ENCODE data around the gene WNK2. TPM values are rescaled to one million over a fixed set of nuclear protein-coding genes. Genes with fewer than 3 reads are reported as not detected.
"Not testable (repeated sequence)": the region's sequence is repeated elsewhere in the genome, so short reads cannot be mapped to it uniquely, and the experiment has no call there.

The WNK2 gene
- polyA plus RNA-seq, 1 donor = 17.2 TPM

DNA sequence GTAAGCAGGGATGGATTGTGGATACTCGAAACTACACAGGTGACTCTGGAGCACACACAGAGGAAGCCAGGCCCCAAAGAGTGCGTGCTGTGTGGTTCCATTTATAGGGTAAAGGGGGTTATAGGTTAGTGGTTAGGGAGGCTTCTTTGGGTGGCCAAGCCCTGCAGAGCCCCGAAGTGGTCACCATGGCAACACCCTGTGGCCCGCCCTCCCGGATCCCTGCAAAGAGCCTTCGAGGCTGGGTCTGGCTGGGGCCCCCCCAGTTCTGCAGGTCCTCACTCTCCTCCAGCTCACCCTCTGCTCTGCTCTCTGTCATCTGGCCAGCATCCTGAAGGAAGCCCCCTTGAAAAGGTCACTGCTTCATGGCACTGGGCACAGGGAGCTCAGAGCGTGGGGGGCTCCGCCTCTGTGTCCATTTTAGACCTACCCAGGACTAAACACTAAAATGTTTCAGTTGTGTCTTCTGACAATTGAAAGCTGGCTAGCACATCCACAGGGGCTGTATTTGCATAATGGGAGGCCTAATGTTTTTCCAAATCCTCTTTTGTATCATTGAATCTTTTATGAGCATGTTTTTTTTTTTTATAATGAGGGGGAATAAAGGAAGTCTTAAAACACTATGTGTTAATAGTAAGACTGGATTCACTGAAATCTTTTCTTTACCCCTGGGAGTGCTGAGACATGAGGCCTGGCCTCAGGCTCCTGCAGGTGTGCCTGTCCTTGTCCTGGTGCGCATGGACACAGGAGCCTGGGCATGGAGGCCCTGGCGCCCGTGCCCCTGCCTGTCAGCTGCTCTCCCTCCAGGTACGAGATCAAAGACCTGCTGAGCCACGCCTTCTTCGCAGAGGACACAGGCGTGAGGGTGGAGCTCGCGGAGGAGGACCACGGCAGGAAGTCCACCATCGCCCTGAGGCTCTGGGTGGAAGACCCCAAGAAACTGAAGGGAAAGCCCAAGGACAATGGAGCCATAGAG lies 55.3 kb downstream of the WNK2 start:
- DNase-seq = no peak

DNA sequence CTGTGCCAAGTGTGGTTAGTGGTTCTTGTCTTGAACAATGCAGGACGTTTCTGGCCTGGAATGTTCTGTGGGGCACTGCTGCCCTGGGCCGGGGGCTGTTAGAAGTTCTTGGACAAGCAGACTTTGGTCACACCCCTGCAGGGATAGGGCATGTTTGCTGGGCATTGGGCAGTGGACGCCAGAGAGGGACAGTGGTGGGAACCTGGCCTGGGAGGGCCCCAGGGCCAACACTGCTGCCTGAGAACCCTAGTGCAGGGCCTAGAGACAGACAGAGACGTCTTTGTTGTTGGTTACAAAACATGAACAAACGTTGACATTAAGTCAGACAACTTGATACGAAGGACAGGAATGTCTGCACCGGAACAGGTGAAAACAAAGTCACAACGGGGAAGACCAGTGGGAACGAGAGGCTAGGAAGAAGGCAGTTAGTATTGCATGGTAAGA lies 57.0 kb downstream of the WNK2 start:
- no peak for DNase-seq

DNA sequence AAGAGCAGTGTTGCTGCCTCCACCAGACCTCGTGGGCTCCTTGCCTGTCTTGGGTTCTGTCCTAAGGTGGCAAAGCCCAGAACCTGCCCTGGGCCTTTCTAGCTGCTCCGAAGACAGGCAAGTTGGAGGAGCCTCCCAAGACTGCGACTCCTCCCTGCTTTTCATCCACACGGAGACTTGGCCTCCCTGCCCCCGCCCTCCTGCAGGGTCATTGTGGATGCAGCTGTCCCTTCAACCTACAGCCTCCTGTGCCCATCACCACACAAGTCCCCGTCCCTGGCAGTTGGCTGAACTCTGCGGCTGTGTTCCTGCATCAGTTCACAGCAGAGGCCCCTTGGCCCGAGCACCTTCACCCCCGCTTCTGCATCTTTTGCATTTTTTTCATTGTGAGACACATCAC lies 59.2 kb downstream of the WNK2 start:
- no peak for DNase-seq

DNA sequence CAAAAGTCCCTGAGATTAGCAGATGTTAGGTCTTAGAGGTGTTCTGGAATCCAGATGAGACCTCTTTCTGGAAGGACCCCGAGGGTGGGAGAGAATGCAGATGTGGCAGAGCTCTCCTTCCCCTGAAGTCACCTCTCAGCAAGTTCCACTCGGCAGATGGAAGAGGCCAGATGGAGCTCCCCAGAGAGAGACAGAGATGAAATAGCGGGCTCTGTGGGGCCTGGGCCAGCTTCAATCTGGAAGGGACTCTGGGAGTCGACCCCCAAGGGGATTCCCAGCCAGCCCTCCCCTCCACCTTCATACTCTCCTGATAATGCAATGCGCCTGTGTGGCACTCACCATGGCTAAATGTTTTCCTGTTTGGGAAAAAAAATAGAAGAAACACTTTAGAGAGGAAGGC lies 60.2 kb downstream of the WNK2 start:
- DNase-seq = no peak

DNA sequence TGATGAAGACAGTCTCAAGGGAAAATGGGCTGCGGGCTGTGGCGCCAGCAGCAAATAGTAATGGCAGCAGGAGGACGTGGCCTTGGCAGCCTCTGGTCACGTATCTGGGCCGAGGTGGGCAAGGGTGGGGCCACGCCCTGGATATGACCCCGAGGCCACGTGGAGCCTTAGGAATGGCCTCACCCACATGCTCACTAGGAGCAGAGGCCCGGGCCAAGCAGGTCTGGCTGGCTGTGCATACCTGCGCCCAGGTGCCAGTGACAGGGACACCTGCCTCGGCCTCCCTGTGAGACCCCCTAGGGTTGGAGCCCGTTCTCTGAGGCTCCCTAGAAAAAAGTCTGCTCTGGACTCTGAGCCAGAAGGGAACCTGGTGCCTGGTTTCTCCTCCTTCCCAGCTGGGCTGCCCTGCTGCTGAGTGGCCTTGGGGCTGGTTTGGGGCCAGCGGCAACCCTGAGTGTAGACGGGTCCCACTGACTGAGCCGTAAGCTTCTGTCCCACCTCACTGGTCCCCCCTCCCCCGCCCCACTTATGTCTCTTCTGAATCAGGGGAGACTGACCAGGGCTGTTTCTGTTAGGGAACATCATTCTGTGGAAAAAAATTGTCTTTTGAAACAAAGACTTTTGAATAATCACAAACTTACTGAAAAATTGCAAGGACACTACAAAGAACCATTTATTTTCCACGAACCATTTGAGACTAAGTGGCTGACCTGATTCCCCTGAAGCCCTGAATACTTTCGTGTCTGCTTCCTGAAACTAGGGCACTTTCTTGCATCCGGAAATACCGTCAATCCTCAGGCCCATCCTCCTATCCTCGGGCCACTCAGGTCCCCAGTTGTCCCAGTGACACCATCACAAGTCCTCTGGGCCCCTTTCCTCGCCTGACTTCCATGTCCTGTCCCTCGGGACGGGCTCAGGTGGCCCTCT lies 60.8 kb downstream of the WNK2 start:
- DNase-seq = no peak

DNA sequence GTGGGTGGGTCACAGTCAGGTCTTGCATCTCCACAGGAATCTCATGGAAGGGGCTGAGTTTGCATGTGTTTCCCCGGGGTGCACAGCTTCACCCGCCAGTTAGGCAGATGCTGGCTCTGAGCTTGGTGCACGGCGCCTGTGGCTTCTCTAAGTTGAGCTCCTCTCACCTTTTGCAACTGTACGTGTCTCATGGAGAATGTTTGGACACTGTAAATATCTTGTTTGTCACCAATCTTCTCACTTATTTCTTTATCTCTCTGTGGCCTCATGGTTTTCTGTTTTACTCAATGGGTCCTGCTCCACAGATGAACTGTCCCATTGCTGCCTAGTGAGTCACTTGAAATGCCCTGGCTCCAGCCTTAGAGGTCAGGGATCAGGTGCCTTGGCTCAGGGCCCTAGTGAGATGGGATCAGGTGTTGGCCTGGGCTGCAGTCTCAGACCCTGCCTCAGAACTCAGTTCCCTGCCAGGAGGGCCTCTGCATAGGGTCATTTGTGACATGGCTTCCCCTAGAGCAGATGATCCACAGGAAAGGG lies 61.6 kb downstream of the WNK2 start:
- no peak for DNase-seq

DNA sequence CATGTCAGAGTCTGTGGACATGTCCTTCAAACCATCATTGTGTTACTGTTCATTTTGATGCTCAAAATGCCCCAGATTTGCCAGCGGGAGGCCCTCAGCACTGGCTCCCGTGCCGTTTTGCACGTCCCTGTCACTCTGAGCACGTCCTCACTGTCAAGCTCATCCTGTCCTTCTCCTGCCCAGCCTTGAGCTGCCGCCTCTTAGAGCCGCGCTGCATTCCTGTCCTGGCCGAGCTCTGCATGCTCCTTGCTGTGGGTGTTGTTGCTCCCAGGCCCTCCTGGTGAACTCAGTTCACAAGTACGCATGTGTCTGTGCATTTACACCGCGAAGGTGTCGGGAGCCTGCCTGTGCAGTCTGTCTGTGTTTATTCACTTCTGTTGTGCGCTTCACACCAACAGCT lies 62.2 kb downstream of the WNK2 start:
- no peak for DNase-seq

DNA sequence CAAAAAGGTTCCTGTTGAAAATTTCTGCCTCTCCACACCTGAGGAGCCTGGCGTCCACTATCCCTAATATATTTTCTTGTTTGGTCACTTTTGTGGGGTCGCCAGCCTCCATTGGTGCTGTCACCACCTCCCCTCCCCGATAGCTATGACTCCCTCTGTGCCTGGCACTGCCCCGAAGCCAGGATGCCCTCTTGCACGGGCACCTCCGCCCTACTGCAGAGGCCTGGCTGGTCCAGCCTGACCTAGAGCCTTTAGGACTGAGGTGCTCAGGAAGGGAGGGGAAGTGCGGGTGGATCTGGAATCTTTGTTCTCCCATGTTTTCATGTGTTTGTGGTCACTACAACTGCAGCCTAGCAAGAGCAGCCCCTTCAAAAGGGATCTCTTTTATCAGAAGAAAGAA lies 62.6 kb downstream of the WNK2 start:
- no peak for DNase-seq

DNA sequence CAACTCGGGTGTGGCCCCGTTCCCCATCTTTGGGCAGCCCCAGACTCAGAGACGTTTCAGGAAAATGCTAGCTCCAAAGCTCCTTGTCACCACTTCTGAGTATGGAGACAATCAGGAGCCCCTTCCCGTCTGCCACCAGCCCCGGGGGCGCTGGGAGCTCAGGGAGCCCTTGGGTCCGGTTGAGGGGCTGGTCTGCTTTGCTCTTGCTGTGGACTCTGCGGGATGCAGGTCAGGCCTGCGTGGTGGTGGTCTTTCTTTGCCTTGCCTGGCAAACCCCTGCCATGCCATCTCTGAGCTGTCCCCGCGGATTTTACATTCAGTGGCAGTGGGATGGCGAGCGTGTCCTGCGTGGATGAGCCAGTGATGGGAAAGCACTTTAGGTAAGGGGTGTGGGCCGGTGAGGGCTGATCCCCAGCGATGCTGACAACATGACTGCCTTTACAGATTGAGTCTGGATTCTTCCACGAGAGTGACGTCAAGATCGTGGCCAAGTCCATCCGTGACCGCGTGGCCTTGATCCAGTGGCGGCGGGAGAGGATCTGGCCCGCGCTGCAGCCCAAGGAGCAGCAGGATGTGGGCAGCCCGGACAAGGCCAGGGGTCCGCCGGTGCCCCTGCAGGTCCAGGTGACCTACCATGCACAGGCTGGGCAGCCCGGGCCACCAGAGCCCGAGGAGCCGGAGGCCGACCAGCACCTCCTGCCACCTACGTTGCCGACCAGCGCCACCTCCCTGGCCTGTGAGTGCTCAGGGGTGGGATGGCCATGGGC lies 63.3 kb downstream of the WNK2 start:
- DNase-seq = no peak

DNA sequence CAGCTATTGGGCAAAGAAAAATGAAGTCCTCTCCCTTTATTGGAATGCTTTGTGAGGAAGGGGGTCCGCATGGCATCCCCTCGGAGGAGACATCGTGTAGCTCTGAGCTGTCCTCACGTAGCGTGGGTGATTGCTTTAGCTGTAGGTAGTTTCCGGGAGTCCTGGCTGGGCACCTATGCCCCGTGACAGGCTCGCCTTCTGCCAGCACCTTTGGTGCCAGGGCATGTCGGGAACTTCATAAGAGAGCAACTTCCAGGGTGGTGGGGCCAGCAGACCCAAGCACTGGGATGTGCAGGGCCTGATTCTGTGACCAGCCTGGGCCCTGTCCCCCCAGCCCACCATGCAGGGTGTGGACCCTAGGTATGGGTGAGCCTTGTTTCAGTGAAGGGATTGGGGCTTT lies 64.0 kb downstream of the WNK2 start:
- no peak for DNase-seq

DNA sequence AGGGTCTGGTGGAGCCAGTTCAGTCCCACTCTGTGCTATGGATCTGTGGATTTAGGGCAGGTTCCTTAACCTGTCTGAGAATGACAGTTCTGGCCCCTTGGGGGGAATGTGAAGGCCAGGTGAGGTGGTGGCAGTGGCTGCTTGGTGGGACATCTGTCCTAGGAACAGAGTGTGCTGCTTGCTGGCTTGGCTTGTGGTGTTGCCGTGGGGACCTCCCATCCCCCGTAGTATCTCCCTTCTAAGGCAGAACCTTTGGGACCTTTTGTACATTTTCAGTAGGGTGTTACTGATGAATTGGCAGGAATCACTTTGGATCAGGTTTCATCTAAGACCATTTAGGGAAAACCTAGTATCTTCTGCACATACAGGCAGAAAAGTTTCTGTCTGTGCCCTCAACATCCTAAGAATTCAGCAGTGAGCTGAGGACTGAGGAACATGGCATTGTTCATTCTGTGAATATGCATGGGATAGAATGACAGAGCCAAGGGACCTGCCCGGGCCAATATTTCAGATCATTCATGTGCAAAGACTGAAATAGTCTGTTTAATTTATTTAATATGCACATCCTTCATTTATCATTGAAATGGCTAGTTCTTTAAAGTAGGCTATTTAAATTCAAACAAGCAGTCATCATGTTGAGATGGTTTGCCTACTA lies 64.6 kb downstream of the WNK2 start:
- DNase-seq = no peak

DNA sequence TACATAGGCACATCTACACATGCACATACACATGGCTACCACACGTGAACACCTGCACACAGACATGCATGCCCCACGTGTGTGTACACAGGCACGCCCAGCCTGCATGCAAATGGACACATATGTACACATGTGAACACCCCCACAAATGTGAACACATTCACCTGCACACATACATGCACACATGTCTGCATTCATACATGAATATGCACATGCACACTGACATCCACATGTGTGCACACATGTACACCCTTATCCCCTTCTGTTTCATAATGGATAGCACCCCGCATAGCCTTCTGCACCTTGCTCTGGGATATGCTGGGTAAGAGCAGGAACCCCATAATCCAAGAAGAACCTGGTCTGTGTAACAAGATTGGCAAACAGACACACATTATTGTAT lies 66.2 kb downstream of the WNK2 start:
- DNase-seq = no peak

DNA sequence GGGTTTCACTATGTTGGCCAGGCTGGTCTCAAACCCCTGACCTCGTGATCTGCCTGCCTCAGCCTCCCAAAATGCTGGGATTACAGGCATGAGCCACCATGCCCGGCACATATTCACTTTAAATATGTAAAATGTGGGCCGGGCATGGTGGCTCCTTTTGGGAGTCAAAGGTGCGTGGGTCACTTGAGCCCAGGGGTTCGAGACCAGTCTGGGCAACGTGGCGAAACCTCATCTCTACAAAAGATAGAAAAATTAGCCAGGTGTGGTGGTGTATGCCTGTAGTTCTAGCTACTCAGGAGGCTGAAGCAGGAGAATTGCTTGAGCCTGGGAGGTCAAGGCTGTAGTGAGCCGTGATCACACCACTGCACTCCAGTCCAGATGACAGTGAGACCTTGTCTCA lies 67.4 kb downstream of the WNK2 start:
- not testable (repeated sequence) for DNase-seq

DNA sequence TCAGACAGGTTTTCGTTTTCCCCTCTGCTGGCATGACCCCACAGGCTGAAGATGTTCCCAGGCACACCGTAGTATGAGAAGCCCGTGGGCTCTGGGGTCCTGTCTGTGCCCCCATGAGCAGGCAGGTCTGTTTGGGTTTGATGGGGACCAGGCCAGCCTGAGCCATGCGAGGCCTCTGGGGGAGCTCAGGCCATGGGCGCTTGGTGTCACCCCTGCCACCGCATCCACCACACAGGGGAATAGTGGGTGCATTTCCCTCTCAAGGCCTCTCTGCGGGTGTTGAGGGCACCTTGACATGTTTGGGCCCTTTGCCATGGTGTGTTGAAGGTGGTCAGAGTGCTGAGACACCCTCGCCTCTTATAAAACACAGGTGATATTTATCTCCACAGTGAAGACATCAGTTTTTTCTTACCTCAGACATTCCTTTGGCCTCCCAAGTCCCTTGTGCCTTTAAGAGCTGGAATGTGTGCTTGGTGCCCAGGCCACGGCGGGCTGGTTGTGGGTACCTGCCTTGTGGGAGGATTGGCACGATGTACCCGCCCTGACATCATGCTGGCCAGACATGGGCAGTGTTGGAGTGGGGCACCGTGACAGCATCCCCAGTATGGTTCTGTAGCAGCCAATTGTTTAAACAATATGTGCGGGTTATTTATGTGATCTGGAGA lies 68.3 kb downstream of the WNK2 start:
- DNase-seq = no peak

DNA sequence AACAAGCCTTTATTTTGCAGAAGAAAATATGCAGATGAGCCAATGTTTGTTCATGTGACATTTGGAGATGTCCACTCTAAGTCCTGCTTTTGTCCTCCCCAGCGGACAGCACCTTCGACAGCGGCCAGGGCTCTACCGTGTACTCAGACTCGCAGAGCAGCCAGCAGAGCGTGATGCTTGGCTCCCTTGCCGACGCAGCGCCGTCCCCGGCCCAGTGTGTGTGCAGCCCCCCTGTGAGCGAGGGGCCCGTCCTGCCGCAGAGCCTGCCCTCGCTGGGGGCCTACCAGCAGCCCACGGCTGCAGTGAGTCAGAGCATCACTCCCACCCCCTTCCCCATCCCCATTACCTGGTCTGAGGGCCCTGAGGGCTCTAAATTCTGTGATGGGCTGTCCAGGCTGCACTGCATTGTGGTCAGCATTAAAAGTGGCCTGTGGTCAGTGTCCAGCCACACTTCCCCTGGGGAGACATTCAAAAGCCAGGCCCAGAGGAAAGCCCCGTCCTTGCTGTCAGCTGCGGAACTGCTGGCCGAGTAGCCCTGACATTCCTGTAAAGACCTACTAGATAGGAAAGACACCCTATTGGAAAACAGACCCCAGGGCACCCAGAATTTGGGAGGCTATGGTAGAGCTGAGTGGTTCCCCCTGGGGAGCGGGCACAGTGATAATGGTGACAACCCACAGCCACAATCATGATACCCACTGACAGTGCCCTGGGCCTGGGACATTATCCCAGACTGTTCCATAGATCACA lies 69.0 kb downstream of the WNK2 start:
- no peak for DNase-seq

DNA sequence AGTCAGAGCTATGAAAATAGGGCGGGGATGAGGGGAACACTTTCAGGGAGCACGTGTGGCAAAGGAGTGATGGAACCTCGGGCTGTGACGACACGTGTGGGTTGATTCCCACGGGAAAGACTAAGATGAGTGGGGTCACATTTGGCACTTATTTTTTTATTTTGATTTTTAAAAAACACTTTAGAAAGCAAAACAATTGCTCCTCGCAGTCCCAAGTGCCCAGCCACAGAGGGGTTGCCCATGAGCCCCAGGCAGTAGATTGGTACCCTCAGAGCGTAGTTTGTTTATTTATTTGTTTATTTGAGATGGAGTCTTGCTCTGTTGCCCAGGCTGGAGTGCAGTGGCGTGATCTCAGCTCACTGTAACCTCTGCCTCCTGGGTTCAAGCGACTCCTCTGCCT lies 69.7 kb downstream of the WNK2 start:
- DNase-seq = no peak

DNA sequence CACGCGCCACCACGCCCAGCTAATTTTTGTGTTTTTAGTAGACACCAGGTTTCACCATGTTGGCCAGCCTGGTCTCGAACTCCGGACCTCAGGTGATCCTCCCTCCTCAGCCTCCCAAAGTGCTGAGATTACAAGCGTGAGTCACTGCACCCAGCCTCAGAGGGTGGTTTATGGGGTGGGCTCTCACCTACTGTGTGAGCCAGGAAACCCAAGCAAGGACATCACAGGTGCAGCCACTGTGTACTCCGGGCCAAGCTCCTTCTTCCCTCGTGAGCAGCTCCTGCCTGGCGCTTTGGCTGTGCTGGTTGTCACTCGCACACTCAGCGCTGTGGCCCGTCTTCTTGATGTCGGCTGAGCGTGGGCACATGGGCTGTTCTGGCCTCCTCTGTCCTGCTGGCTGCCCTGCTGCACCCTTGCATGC lies 70.1 kb downstream of the WNK2 start:
- DNase-seq = no peak

DNA sequence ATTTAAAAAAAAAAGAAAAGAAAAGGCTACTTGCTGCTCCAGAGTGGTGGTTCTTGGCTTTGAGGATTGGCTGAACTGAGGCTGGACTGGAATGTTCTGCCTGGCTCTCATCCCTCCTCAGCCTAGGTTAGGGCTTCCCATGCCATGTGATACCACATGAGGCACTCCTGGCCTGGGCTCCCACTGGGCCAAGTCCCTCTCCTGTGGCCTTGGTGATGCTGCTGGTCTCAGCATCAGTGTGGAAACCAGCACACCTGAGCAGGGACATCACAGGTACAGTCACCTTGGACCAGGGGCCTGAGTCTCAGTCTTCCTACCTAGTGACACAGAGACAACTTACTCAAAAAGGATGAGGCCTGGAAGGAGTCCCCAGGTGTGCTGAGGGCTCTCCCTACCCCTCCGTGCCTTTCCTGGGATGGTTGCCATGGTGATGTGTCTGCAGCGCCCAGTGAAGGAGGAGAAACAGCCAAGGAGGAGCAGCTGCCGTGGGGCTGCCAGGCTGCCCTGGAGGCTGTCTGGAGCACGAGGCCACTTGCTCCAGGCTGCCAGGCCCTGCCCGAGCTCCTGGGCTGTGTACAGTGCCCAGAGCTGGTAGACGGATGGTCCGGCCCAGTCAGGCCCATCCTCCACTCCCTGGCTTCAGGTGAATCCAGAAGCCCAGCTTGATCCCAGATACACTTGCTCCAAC lies 71.0 kb downstream of the WNK2 start:
- no peak for DNase-seq

DNA sequence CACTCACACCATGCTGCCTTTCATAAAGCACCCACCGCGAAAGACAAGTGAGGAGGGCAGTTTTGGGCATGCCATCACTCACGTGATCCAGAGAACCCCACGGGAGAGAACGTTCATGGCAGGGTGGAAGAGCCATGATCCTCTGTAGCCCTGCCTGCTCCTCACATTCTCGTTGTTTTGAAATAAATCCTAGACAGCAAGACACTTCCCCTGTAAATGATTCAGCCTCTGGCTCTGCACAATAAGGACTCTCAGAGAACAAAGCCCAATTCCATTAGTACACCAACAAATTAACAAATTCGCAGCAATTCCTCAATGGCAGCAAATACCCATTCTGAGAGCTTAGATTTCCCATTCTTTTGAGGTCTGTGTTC lies 71.5 kb downstream of the WNK2 start:
- no peak for DNase-seq

Data from hindlimb muscle (tissue), 1 donor.